Measurements from ENCODE around the gene MTA1. TPM values are rescaled to one million over a fixed set of nuclear protein-coding genes. Genes with fewer than 3 reads are reported as not detected.

MTA1 gene
- total RNA-seq, 3 donors from 2014 or later (not counting 1 experiment from before 2014, with no cell fraction given): 104 to 125 (median 112) TPM

DNA sequence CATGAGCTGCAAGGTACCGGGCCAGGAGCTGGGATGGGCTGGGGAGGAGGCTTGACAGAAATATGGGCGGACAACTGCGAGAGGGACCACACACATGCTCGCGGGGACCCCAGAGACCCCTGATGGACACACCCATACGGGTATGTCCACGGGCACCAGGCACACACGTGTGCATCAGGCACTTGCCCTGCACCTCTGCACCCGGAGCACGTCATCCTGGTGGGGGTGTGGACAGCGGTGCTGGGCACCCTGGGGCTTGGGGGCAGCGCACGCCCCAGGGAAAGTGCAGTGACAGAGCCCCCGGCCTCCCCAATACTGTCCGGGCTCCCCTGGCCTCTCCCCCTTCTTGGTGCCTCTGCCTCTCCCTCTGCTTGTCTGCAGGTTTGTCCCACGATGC lies 65.4 kb downstream of the MTA1 start:
- peak overlapping the region; percentile 77 for H3K4me3 Mint-ChIP-seq
- Histone ChIP-seq H3K4me1 (ENCODE audit: control insufficient read depth, insufficient read depth, low read length) (peaks cover 94% of the 10 kb centered on the region), H3K36me3 (ENCODE audit: control insufficient read depth, insufficient read depth, low read length) (peaks cover 6% of the 10 kb centered on the region), H3K4me3 (ENCODE audit: low read length) (no peak overlapping the region), H3K27me3 (ENCODE audit: control insufficient read depth, insufficient read depth, low read length) (no peaks in the 10 kb centered on the region), H3K27ac (ENCODE audit: low read length) (peak overlapping the region; percentile 98), H3K9me3 (ENCODE audit: control insufficient read depth, insufficient read depth, low read length) (no peaks in the 10 kb centered on the region)
- no peaks in the 10 kb centered on the region for H3K9me3 Mint-ChIP-seq
- intact Hi-C loops (cut with micrococcal nuclease): no loop called here
- H3K36me3 Mint-ChIP-seq: no peaks in the 10 kb centered on the region
- ATAC-seq (no peak), DNase-seq (no peak)
- TF ChIP-seq, protein P1, sequence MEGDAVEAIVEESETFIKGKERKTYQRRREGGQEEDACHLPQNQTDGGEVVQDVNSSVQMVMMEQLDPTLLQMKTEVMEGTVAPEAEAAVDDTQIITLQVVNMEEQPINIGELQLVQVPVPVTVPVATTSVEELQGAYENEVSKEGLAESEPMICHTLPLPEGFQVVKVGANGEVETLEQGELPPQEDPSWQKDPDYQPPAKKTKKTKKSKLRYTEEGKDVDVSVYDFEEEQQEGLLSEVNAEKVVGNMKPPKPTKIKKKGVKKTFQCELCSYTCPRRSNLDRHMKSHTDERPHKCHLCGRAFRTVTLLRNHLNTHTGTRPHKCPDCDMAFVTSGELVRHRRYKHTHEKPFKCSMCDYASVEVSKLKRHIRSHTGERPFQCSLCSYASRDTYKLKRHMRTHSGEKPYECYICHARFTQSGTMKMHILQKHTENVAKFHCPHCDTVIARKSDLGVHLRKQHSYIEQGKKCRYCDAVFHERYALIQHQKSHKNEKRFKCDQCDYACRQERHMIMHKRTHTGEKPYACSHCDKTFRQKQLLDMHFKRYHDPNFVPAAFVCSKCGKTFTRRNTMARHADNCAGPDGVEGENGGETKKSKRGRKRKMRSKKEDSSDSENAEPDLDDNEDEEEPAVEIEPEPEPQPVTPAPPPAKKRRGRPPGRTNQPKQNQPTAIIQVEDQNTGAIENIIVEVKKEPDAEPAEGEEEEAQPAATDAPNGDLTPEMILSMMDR (IDR thresholded peaks at IDR 0.05): no peak
- H3K27me3 Mint-ChIP-seq (ENCODE audit: low read depth in 2 of 2): no peaks in the 10 kb centered on the region
- 90% methylated on average over 16 of the region's 16 CpGs for WGBS (ENCODE audit: insufficient coverage)
- peak overlapping the region; percentile 94 to 100 for H3K27ac Mint-ChIP-seq
- H3K4me1 Mint-ChIP-seq: peaks cover 25 to 85% of the 10 kb centered on the region in 2 donors

GRCh38 chr14:105485739-105486162 lies 66.1 kb downstream of the MTA1 start:
- peaks cover 25 to 78% of the 10 kb centered on the region in 2 donors for H3K4me1 Mint-ChIP-seq
- H3K27ac ChIP-seq (ENCODE audit: low read length): peak overlapping the region; percentile 98
- H3K36me3 ChIP-seq (ENCODE audit: control insufficient read depth, insufficient read depth, low read length): peaks cover 6% of the 10 kb centered on the region
- no peak for ATAC-seq
- no peaks in the 10 kb centered on the region for H3K9me3 ChIP-seq (ENCODE audit: control insufficient read depth, insufficient read depth, low read length)
- no peaks in the 10 kb centered on the region for H3K36me3 Mint-ChIP-seq
- H3K4me1 ChIP-seq (ENCODE audit: control insufficient read depth, insufficient read depth, low read length): peaks cover 90% of the 10 kb centered on the region
- no peaks in the 10 kb centered on the region for H3K27me3 Mint-ChIP-seq (ENCODE audit: low read depth in 2 of 2)
- 33% methylated on average over 12 of the region's 12 CpGs for WGBS (ENCODE audit: insufficient coverage)
- H3K4me3 Mint-ChIP-seq: peak overlapping the region; percentile 77
- no peaks in the 10 kb centered on the region for H3K27me3 ChIP-seq (ENCODE audit: control insufficient read depth, insufficient read depth, low read length)
- H3K9me3 Mint-ChIP-seq: no peaks in the 10 kb centered on the region
- TF ChIP-seq, protein P1 (IDR thresholded peaks at IDR 0.05): peak; percentile 24
- H3K4me3 ChIP-seq (ENCODE audit: low read length): peak overlapping the region; percentile 92
- peak overlapping the region; percentile 94 to 100 for H3K27ac Mint-ChIP-seq
- intact Hi-C loops (cut with micrococcal nuclease): no loop called here
- DNase-seq: peak in 1 of 2 donors; percentile 84

- Histone ChIP-seq H3K4me1 (ENCODE audit: control insufficient read depth, insufficient read depth, low read length) (peaks cover 84% of the 10 kb centered on the region), H3K4me3 (ENCODE audit: low read length) (peak within 1 kb of the TSS; percentile 92), H3K9me3 (ENCODE audit: control insufficient read depth, insufficient read depth, low read length) (no peaks in the 10 kb centered on the region), H3K36me3 (ENCODE audit: control insufficient read depth, insufficient read depth, low read length) (peaks cover 6% of the 10 kb centered on the region), H3K27ac (ENCODE audit: low read length) (peak within 1 kb of the TSS; percentile 98), H3K27me3 (ENCODE audit: control insufficient read depth, insufficient read depth, low read length) (no peaks in the 10 kb centered on the region)
- no peak for ATAC-seq
- TF ChIP-seq, protein P1 (IDR thresholded peaks at IDR 0.05): no peak
- peak in 1 of 2 donors; percentile 61 for DNase-seq
- H3K9me3 Mint-ChIP-seq: no peaks in the 10 kb centered on the region
- peaks cover 25 to 77% of the 10 kb centered on the region in 2 donors for H3K4me1 Mint-ChIP-seq
- H3K36me3 Mint-ChIP-seq: no peaks in the 10 kb centered on the region
- H3K27me3 Mint-ChIP-seq (ENCODE audit: low read depth in 2 of 2): no peaks in the 10 kb centered on the region
- H3K4me3 Mint-ChIP-seq: peak within 1 kb of the TSS; percentile 91
- H3K27ac Mint-ChIP-seq: peak within 1 kb of the TSS; percentile 94 to 100
- WGBS (ENCODE audit: insufficient coverage): 11% methylated on average over 56 of the region's 56 CpGs
- intact Hi-C loops (cut with micrococcal nuclease): no loop called here
Observed at GRCh38 chr14:105486163-105486973, 66.7 kb downstream of the MTA1 start, which contains the start of gene CRIP1. Gene CRIP1, plus strand, starts transcription at chr14:105486886. Its CDS starts 374 bp downstream, at chr14:105487260.

All from natural killer cell (primary cell).